NB4 (cell line): ENCODE results near the gene GNA15.

Source experiments
- CTCF ChIP-seq: IDR thresholded peaks from one replicate; pipeline ENCODE4 v1.5.1; 2012; ENCODE audit warnings: low read depth, low read length
- POLR2A ChIP-seq: IDR thresholded peaks from 2 replicates; pipeline ENCODE4 v1.6.1; 2011; ENCODE audit warnings: mild to moderate bottlenecking; ENCODE audit not compliant: insufficient read length; ENCODE audit errors: extremely low read depth

- TF ChIP-seq CTCF (no peak), POLR2A (no peak)
Measured at GRCh38 chr19:3159565-3159964, 23.7 kb downstream of the GNA15 start.
